GM19025 (cell line): ENCODE results near the gene TAS2R10.
"Not testable (repeated sequence)": the region's sequence is repeated elsewhere in the genome, so short reads cannot be mapped to it uniquely, and the experiment has no call there.

Source experiments
- ATAC-seq: cut with Tn5 transposase; IDR thresholded peaks from one replicate; pipeline ENCODE4 v1.9.1; 2021; ENCODE audit warnings: mild to moderate bottlenecking, low read depth, moderate library complexity; ENCODE audit not compliant: unreplicated experiment

Gene TAS2R10

GRCh38 chr12:10826258-10826657 is at the start of gene TAS2R10:
TAS2R10 (minus strand) TSS chr12:10826358; CDS start chr12:10826269, 89 bp downstream.
- no peak for ATAC-seq

- no peak for ATAC-seq
Measured at GRCh38 chr12:10873378-10873777, 47.2 kb upstream of the TAS2R10 start.

- ATAC-seq: no peak
Measured at GRCh38 chr12:10867381-10867780, 41.2 kb upstream of the TAS2R10 start.

GRCh38 chr12:10863512-10864218 is 37.5 kb upstream of the TAS2R10 start:
- ATAC-seq: no peak

- ATAC-seq: no peak
Measured at GRCh38 chr12:10861366-10861765, 35.2 kb upstream of the TAS2R10 start.

- no peak for ATAC-seq
Measured at GRCh38 chr12:10855807-10856206, 29.6 kb upstream of the TAS2R10 start.

- no peak for ATAC-seq
Measured at GRCh38 chr12:10853776-10854175, 27.6 kb upstream of the TAS2R10 start.

- ATAC-seq: no peak
Measured at GRCh38 chr12:10851243-10851858, 25.2 kb upstream of the TAS2R10 start.

- no peak for ATAC-seq
Measured at GRCh38 chr12:10849425-10849878, 23.3 kb upstream of the TAS2R10 start, which contains the start of gene PRR4. PRR4 (minus strand) TSS chr12:10849475; CDS start chr12:10849437, 38 bp downstream.

GRCh38 chr12:10847744-10848143 is 21.6 kb upstream of the TAS2R10 start:
- ATAC-seq: no peak

- no peak for ATAC-seq
Measured at GRCh38 chr12:10842862-10843261, 16.7 kb upstream of the TAS2R10 start.

GRCh38 chr12:10838461-10838860 is 12.3 kb upstream of the TAS2R10 start:
- ATAC-seq: no peak

- no peak for ATAC-seq
Measured at GRCh38 chr12:10829994-10830393, 3.8 kb upstream of the TAS2R10 start.

- ATAC-seq: no peak
Measured at GRCh38 chr12:10824957-10825356, 1.2 kb downstream of the TAS2R10 start.

GRCh38 chr12:10811883-10812536 is 14.1 kb downstream of the TAS2R10 start:
- no peak for ATAC-seq

GRCh38 chr12:10810068-10810467 is 16.1 kb downstream of the TAS2R10 start, which contains the start of gene TAS2R9:
TAS2R9 (minus strand) TSS chr12:10810168; CDS start chr12:10810075, 93 bp downstream.
- no peak for ATAC-seq

GRCh38 chr12:10807186-10807585 is 19.0 kb downstream of the TAS2R10 start, which contains the start of gene TAS2R8:
TAS2R8 (minus strand) TSS chr12:10807286; CDS start chr12:10806980, 306 bp downstream.
- ATAC-seq: no peak

GRCh38 chr12:10802587-10802986 is 23.6 kb downstream of the TAS2R10 start, which contains the start of gene TAS2R7:
TAS2R7 (minus strand) TSS chr12:10802627; CDS start chr12:10802570, 57 bp downstream.
- ATAC-seq: no peak

GRCh38 chr12:10801741-10802140 is 24.4 kb downstream of the TAS2R10 start:
- ATAC-seq: no peak

- no peak for ATAC-seq
Measured at GRCh38 chr12:10794222-10794621, 31.9 kb downstream of the TAS2R10 start.

- ATAC-seq: not testable (repeated sequence)
Measured at GRCh38 chr12:10791769-10792168, 34.4 kb downstream of the TAS2R10 start.
